ENCODE results near the gene CHRNA9.

The CHRNA9 gene

GRCh38 chr4:40395166-40395900 is 60.2 kb downstream of the CHRNA9 start:
- no peak for DNase-seq

GRCh38 chr4:40395908-40396793 is 61.0 kb downstream of the CHRNA9 start:
- DNase-seq = no peak

GRCh38 chr4:40399578-40399977 is 64.4 kb downstream of the CHRNA9 start:
- DNase-seq = no peak

- DNase-seq = no peak
These were observed 66.0 kb downstream of the CHRNA9 start for GRCh38 chr4:40401096-40401495.

- DNase-seq = no peak
These were observed 66.5 kb downstream of the CHRNA9 start for GRCh38 chr4:40401631-40402030.

- DNase-seq = no peak
These were observed 67.4 kb downstream of the CHRNA9 start for GRCh38 chr4:40402556-40402955.

GRCh38 chr4:40403081-40403480 is 67.9 kb downstream of the CHRNA9 start:
- DNase-seq = no peak
